B cell (primary cell): ENCODE measurements around the gene OCA2. TPM values are rescaled to one million over a fixed set of nuclear protein-coding genes. Genes with fewer than 3 reads are reported as not detected.
A peak's percentile ranks its signal among the peaks of the same experiment; 100 is the strongest.

Source experiments
- ATAC-seq: fragments of 200-7000 bp; cut with Tn5 transposase; one replicate; pipeline ENCODE4 v1.10.0; 2021; ENCODE audit warnings: low read depth, mild to moderate bottlenecking, moderate number of reproducible peaks, moderate library complexity
- CTCF ChIA-PET: fragments of 350-600 bp; sonication (Branson Sonifier 250); formaldehyde crosslinking; loops from one replicate; lab custom pipeline; 2021; ENCODE audit warnings: antibody characterized with exemption, inconsistent platforms; lab: Charles Lee
- POLR2A ChIA-PET: fragments of 350-600 bp; sonication (Branson Sonifier 250); formaldehyde crosslinking; loops from one replicate; lab custom pipeline; 2021; ENCODE audit warnings: antibody characterized with exemption; lab: Charles Lee
- DNase-seq: peaks from one replicate; pipeline ENCODE4 v3.0.0; 2013
- H2AFZ ChIP-seq: 2 replicates; pipeline ENCODE4 v1.6.1; 2012; ENCODE audit warnings: mild to moderate bottlenecking, low read depth, low read length; ENCODE audit not compliant: insufficient read depth, poor library complexity, severe bottlenecking
- H3K27ac ChIP-seq, 2 donors: 1 replicate in 1 of 2; 2 replicates in 1 of 2; pipeline ENCODE4 v1.5.1; 2012 to 2013; ENCODE audit warnings: low read length in 2 of 2, mild to moderate bottlenecking in 2 of 2, moderate library complexity in 1 of 2
- H3K27me3 ChIP-seq, 4 experiments: fragments of 200-600 bp in 1 of 4; sonication (generic) in 1 of 4; replicated peaks in 1 of 4; 1 replicate in 2 of 4; 2 replicates in 2 of 4; pipeline versions ENCODE4 v1.6.1 to v1.7.0; 2013 to 2016; ENCODE audit warnings: low read length in 3 of 4, mild to moderate bottlenecking in 2 of 4, mixed read lengths in 1 of 4, moderate library complexity in 1 of 4; ENCODE audit not compliant: insufficient read depth in 4 of 4, control insufficient read depth in 3 of 4; ENCODE audit errors: control extremely low read depth in 1 of 4
- H3K36me3 ChIP-seq, 2 experiments: replicated peaks in 1 of 2; 1 replicate in 1 of 2; 2 replicates in 1 of 2; pipeline versions ENCODE4 v1.6.1 to v1.7.1; 2013; ENCODE audit warnings: low read length in 1 of 2; ENCODE audit not compliant: insufficient read depth in 2 of 2, control insufficient read depth in 1 of 2; ENCODE audit errors: control extremely low read depth in 1 of 2, extremely low read depth in 1 of 2
- H3K4me1 ChIP-seq, 2 donors: fragments of 200-600 bp in 1 of 2; sonication (generic) in 1 of 2; 1 replicate in 1 of 2; 2 replicates in 1 of 2; pipeline versions ENCODE4 v1.5.1 to v1.6.1; 2013 to 2017; ENCODE audit warnings: low read length in 2 of 2; ENCODE audit not compliant: control insufficient read depth in 2 of 2, insufficient read depth in 2 of 2
- H3K4me2 ChIP-seq: replicated peaks from 2 replicates; pipeline ENCODE3; 2012; ENCODE audit warnings: mild to moderate bottlenecking, low read depth, low read length; ENCODE audit not compliant: poor library complexity, severe bottlenecking
- H3K4me3 ChIP-seq, 5 experiments: fragments of 200-600 bp in 1 of 5; sonication (generic) in 1 of 5; 1 replicate in 3 of 5; 2 replicates in 2 of 5; pipeline versions ENCODE4 v1.5.1 to v1.7.0; 2011 to 2016; ENCODE audit warnings: low read length in 4 of 5, mild to moderate bottlenecking in 4 of 5, low read depth in 2 of 5, control low read depth in 1 of 5, moderate library complexity in 1 of 5; ENCODE audit not compliant: insufficient read depth in 1 of 5; ENCODE audit errors: control extremely low read depth in 1 of 5, extremely low read depth in 1 of 5
- H3K79me2 ChIP-seq: fragments of 200-600 bp; sonication (generic); one replicate; pipeline ENCODE4 v1.6.0; 2016; ENCODE audit warnings: low read length; ENCODE audit not compliant: control insufficient read depth, insufficient read depth
- H3K9ac ChIP-seq: fragments of 200-600 bp; sonication (generic); 2 replicates; pipeline ENCODE4 v1.6.1; 2017; ENCODE audit warnings: mild to moderate bottlenecking, low read length, moderate library complexity
- H3K9me3 ChIP-seq, 3 donors: one replicate each; pipeline versions ENCODE4 v1.6.1 to v1.7.1; 2013; ENCODE audit warnings: low read length in 2 of 3; ENCODE audit not compliant: control insufficient read depth in 2 of 3, insufficient read depth in 1 of 3; ENCODE audit errors: control extremely low read depth in 1 of 3
- H4K20me1 ChIP-seq: 2 replicates; pipeline ENCODE4 v1.6.0; 2012; ENCODE audit warnings: mild to moderate bottlenecking, low read length; ENCODE audit not compliant: insufficient read depth, control insufficient read depth, poor library complexity, severe bottlenecking
- H3K27ac Mint-ChIP-seq: one replicate; pipeline ENCODE4 v1.8.0; 2021; ENCODE audit warnings: mixed read lengths
- H3K27me3 Mint-ChIP-seq: one replicate; pipeline ENCODE4 v1.8.0; 2021; ENCODE audit warnings: mixed read lengths
- H3K4me1 Mint-ChIP-seq: one replicate; pipeline ENCODE4 v1.8.0; 2021; ENCODE audit warnings: mixed read lengths
- H3K4me3 Mint-ChIP-seq: one replicate; pipeline ENCODE4 v1.8.0; 2021; ENCODE audit warnings: mixed read lengths
- H3K9me3 Mint-ChIP-seq: one replicate; pipeline ENCODE4 v1.8.0; 2022; ENCODE audit warnings: mixed read lengths; ENCODE audit not compliant: insufficient read depth
- CTCF ChIP-seq: fragments of 200-600 bp; IDR thresholded peaks from one replicate; pipeline ENCODE4 v1.8.0; 2022; ENCODE audit warnings: antibody characterized with exemption, mild to moderate bottlenecking
- EZH2 ChIP-seq: IDR thresholded peaks from 2 replicates; pipeline ENCODE4 v1.6.1; 2012; ENCODE audit warnings: borderline replicate concordance, low read depth, mild to moderate bottlenecking, moderate library complexity, low read length; ENCODE audit not compliant: insufficient read depth, poor library complexity, severe bottlenecking
- WGBS: methylation state at CpG from one replicate; pipeline ENCODE4 v1.1.5; 2013; ENCODE audit warnings: missing lambda C conversion rate; ENCODE audit not compliant: insufficient coverage; 5-methylcytosine and 5-hydroxymethylcytosine counted together
- intact Hi-C: fragments of 100-400 bp; cut with micrococcal nuclease; formaldehyde crosslinking; loops from one replicate; pipeline ENCODE4 v1.10.0; 2022
- polyA plus RNA-seq: library from polyadenylated mRNA; depleted of rRNA; stranded (reverse); fragments of >200 nt; gene quantifications from 2 replicates; pipeline ENCODE4 v1.2.3, GENCODE V29; 2012
- total RNA-seq, 2 donors: library from RNA; stranded (reverse); fragments of 120-200 nt in 1 of 2; gene quantifications; 1 replicate in 1 of 2; 2 replicates in 1 of 2; pipeline versions ENCODE4 v1.2.3 to v1.2.4, GENCODE V29; 2013 to 2022

OCA2 gene
- total and polyA plus RNA-seq, 2 donors (not counting 1 experiment from before 2014, with no cell fraction given): 0.12 TPM; not detected in 1

DNA sequence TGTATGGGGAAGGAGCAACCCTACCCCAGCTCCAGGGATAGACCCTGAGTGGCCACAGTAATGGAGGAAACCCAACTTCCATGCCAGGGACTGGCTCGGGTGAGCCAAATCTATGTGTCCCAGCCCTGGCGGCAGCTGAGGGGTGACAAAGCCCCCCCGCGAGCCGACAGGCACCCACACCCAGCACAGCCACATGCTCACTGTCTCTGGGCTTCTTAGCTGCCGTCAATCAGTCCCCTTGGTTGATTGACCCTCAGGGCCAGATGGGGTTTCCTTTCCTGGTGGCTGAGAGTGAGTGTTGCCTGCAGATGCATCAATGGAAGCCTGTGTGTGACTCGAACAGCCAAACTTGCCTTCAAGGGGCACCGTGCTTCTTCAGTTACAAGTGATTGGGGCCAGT lies 2.1 kb upstream of the OCA2 start:
- TF ChIP-seq CTCF (no peak), EZH2 (no peak)
- Histone ChIP-seq H3K27me3 (peaks cover 2 to 89% (median 38%) of the 10 kb centered on the region in 4 experiments), H3K9ac (no peak overlapping the region), H2AFZ (no peak overlapping the region), H3K79me2 (no peaks in the 10 kb centered on the region), H3K36me3 (no peaks in the 10 kb centered on the region), H4K20me1 (no peaks in the 10 kb centered on the region), H3K4me1 (peaks cover 30 to 40% of the 10 kb centered on the region in 2 donors), H3K4me2 (no peak overlapping the region), H3K27ac (no peak overlapping the region), H3K9me3 (peaks cover 0 to 50% (median 0%) of the 10 kb centered on the region in 3 donors), H3K4me3 (no peak overlapping the region)
- DNase-seq: no peak
- Mint-ChIP-seq H3K9me3 (no peaks in the 10 kb centered on the region), H3K4me3 (no peak overlapping the region), H3K4me1 (peaks cover 44% of the 10 kb centered on the region), H3K27ac (no peak overlapping the region), H3K27me3 (peaks cover 67% of the 10 kb centered on the region)
- no peak for ATAC-seq
- intact Hi-C loops: no loop called here
- ChIA-PET POLR2A (no interaction called here), CTCF (no interaction called here)
- 88% methylated on average over 6 of the region's 8 CpGs for WGBS

DNA sequence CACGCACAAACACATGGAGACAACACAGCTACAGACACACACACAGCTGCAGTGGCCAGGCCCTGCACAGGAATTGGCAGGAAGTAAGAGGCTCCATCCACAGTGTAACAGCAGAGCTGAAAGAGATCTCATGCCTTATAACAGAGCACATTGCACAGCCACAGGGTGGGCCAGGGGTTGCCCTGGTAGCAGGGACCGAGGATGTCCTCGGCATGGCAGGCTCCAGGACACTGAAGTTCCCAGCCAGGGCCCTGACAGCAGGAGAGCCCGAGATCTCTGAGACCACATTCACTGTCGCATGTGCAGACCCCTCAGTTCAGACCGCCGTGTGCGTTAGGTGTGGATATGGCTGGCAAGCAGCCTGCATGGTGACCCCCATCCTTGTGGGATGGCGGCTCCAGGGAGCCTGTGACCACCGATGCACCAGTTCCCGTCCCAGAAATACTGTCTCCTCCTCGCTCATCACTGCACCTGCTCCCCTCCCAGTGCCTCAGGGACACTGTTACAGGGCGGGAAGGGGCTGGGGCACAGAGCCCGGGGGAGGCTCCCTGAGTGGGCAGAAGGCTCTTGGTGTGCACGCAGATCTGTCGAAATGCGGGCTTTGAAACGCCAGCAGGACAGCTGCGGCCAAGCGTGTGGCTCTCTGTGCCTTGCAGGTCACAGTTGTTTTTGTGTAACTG lies 1.5 kb upstream of the OCA2 start:
- intact Hi-C loops: no loop called here

More for the DNA sequence above, 1.5 kb upstream of the OCA2 start:
- H3K4me3 Mint-ChIP-seq: peak overlapping the region; percentile 57
- no peak for DNase-seq
- Histone ChIP-seq H3K27me3 (peaks cover 2 to 89% (median 36%) of the 10 kb centered on the region in 4 experiments), H3K4me2 (no peak overlapping the region), H3K4me3 (no peak overlapping the region), H3K79me2 (no peaks in the 10 kb centered on the region), H4K20me1 (no peaks in the 10 kb centered on the region), H3K9me3 (peaks cover 0 to 50% (median 0%) of the 10 kb centered on the region in 3 donors), H3K9ac (no peak overlapping the region), H2AFZ (no peak overlapping the region), H3K27ac (no peak overlapping the region), H3K4me1 (peaks cover 30 to 37% of the 10 kb centered on the region in 2 donors), H3K36me3 (no peaks in the 10 kb centered on the region)
- peaks cover 67% of the 10 kb centered on the region for H3K27me3 Mint-ChIP-seq
- TF ChIP-seq EZH2: no peak
- peaks cover 44% of the 10 kb centered on the region for H3K4me1 Mint-ChIP-seq
- WGBS: 92% methylated on average over 17 of the region's 20 CpGs
- H3K27ac Mint-ChIP-seq: no peak overlapping the region
- CTCF ChIA-PET: no interaction called here
- POLR2A ChIA-PET: no interaction called here
- H3K9me3 Mint-ChIP-seq: no peaks in the 10 kb centered on the region
- no peak for ATAC-seq
